ENCODE measurements around the gene SCAP.

DNA sequence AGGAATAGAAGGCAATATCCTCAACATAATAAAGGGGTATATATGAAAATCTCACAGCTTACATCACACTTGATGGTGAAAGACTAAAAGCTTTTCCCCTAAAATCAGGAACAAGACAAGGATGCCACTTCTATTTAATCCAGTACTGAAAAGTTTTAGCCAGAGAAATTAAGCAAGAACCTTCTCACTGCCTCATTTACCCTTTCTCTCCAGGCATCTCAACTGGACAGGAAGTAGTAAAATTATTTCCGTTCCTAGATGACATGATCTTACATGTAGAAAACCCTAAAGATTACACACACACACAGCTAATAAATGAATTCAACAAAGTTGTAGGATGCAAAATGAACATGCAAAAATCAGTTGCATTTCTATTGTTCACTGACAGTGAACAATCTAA is 11.2 kb downstream of the SCAP start:
- TF ChIP-seq ZNF830 (tag by site-specific recombination; IDR thresholded peaks at IDR 0.05; ENCODE audit: low read depth) (no peak), PBX3 (CRISPR knock-in tag; IDR thresholded peaks at IDR 0.05) (no peak)
- TF ChIP-seq, protein P1, sequence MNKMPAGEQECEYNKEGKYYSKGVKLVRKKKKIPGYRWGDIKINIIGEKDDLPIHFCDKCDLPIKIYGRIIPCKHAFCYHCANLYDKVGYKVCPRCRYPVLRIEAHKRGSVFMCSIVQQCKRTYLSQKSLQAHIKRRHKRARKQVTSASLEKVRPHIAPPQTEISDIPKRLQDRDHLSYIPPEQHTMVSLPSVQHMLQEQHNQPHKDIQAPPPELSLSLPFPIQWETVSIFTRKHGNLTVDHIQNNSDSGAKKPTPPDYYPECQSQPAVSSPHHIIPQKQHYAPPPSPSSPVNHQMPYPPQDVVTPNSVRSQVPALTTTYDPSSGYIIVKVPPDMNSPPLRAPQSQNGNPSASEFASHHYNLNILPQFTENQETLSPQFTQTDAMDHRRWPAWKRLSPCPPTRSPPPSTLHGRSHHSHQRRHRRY (tag by site-specific recombination; IDR thresholded peaks at IDR 0.05), result no peak
- TF ChIP-seq, protein P2, sequence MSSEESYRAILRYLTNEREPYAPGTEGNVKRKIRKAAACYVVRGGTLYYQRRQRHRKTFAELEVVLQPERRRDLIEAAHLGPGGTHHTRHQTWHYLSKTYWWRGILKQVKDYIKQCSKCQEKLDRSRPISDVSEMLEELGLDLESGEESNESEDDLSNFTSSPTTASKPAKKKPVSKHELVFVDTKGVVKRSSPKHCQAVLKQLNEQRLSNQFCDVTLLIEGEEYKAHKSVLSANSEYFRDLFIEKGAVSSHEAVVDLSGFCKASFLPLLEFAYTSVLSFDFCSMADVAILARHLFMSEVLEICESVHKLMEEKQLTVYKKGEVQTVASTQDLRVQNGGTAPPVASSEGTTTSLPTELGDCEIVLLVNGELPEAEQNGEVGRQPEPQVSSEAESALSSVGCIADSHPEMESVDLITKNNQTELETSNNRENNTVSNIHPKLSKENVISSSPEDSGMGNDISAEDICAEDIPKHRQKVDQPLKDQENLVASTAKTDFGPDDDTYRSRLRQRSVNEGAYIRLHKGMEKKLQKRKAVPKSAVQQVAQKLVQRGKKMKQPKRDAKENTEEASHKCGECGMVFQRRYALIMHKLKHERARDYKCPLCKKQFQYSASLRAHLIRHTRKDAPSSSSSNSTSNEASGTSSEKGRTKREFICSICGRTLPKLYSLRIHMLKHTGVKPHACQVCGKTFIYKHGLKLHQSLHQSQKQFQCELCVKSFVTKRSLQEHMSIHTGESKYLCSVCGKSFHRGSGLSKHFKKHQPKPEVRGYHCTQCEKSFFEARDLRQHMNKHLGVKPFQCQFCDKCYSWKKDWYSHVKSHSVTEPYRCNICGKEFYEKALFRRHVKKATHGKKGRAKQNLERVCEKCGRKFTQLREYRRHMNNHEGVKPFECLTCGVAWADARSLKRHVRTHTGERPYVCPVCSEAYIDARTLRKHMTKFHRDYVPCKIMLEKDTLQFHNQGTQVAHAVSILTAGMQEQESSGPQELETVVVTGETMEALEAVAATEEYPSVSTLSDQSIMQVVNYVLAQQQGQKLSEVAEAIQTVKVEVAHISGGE (tag by site-specific recombination; conservative IDR thresholded peaks at IDR 0.05; ENCODE audit: low read depth), result no peak

Data from HEK293 (cell line).